Measurements from ENCODE around the gene SYNE1. TPM values are rescaled to one million over a fixed set of nuclear protein-coding genes. Genes with fewer than 3 reads are reported as not detected.

SYNE1 gene
- total RNA-seq, 1 donor from 2014 or later = 580 TPM

- DNase-seq = no peak
Measured at GRCh38 chr6:152233547-152234320, 403.4 kb downstream of the SYNE1 start.

GRCh38 chr6:152232501-152233151, 404.5 kb downstream of the SYNE1 start:
- no peak for DNase-seq

DNA sequence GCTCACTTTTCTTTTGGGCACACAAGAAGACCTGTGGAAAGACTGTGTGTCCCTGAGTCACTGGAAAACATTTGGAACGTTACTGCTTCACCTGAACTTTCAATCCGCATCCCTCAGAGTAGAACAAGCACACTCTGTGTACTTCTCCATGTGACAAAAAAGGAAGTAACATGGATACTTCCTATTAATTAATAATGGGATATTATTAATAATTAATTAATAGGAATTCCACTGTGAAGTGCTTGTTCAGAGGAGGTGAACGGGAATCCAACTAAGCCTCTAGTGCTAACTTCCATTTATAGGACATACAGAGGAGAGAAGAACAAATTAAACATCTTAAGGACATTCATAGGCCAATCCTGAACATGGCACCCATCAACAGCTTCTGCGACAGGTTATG, 407.8 kb downstream of the SYNE1 start:
- DNase-seq = no peak

DNA sequence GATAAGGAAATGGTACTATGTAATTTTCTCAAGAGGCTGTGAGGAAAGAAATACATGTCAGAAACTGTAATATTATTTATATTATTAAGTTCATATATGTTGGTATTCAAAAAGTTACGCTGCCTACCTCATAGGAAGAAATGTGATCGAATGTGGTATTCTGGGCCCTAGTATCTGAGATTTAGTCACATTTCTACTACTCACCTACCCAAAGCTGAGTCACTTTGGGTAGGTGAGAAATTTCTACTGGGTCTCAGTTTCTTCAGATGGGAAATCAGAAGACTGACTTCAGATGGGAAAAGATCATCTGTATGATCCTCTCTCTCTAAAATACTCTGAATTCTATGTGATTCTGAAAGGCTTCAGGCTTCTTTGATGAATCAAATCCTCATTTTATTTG, 411.0 kb downstream of the SYNE1 start:
- no peak for DNase-seq

GRCh38 chr6:152225241-152225934, 411.8 kb downstream of the SYNE1 start:
- peak; percentile 41 for DNase-seq

DNA sequence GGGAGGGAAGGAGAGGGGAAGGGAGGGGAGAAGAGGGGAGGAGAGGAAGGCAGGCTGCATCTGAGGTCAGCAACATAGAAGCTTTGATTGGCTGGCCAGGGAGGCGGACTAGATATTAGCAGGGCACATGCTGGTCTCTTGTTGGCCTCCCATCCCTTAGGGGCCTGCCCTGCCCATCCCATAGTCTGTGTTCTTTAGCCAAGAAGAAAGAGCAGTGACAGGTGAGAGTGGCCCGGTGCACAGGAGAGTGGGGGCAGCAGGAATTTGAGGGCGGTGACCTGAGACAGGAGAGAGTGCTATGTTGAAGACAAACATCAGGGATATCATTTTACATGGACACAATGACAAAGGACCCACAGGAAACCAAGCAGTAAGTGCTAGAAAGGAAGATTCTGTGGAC, 413.5 kb downstream of the SYNE1 start:
- no peak for DNase-seq

DNA sequence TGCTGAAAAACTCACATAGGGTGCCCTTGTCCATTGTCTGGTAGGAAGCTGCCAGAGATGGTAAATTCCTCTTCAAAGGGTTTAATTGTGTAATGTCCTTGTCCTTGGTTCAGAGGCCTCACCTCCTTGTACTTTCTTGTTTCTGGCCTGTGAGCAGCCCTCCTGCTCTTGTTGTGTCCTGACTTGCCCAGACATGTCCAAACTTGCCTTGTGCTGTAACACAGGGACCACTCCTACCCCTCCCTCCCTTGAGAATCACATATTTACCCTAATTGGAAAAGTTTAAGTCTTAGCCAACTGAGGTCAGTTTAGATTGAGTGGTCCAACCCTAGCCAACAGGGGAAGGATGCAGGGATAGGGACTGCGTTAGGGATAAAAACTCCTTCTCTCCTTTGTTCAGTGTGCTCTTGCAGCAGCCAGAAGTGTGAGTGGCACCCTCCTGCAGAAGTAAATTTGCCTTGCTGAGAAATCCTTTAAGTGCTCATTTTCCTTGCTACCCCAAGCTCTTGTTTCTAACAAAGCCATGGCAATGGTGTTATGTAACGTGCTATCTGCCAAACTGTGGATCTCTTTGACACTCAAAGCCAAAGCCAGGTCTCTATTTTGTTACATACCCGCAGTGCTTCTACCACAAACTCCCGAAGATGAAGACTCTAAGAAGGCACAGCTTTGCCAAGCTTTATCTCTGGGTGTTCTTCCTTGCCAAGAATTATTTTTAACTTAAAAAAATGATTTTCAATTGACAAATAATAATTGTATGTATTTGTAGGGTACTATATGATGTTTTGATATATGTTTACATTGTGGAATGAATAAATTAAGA, 415.1 kb downstream of the SYNE1 start:
- DNase-seq = no peak

DNA sequence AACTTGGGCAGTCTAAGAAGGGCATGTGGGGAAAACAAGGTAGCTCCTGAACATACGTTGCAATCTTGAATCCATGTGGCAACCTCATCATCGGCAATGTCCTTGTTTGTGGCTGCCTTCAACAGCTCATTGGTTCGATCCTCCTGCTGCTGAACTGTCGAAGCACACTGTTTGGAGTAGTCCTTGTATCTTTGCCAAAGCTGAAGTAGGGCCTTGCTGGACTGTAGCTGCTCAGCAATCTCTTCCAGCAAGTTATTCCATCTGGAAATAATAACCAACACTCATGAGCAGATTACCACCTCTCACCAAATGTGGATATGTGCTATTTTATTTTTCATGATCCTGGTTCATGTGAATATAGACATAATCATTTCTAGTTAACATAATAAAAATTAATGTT, 416.4 kb downstream of the SYNE1 start:
- DNase-seq = peak; percentile 15

DNA sequence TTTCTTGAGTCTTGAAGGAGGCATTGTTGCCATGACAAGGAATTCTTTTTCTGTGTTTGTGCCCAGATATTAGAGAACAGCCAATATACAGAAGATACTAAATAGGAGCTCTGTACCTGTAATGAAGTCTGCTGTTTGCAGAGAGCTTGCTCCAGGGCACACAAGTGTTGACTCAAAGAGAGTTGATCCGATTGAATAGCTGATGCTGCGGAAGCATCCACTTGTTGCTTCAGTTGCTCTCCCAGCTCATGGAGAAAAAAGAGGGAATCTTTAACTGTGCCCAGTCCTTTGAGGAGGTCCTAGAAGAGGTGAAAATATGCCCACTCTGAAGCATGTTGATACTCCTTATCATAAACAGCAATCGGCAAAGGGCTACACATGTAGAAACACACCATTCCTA, 418.3 kb downstream of the SYNE1 start:
- no peak for DNase-seq

- no peak for DNase-seq
Measured at GRCh38 chr6:152212437-152212836, 424.7 kb downstream of the SYNE1 start.

DNA sequence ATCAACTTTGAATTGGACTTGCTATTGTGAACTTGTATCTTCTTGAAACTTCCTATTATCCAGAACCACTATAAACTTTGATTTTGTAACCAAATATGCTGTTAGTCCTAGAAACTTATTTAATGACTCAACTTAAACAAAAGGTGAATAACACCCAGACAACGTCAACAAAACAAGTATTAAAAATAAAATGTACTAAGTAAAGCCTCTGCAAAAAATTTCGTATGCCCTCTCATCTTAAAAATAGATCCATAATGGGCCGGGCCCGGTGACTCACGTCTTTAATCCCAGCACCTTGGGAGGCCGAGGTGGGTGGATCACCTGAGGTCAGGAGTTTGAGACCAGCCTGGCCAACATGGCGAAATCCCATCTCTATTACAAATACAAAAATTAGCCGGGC, 428.0 kb downstream of the SYNE1 start:
- no peak for DNase-seq

DNA sequence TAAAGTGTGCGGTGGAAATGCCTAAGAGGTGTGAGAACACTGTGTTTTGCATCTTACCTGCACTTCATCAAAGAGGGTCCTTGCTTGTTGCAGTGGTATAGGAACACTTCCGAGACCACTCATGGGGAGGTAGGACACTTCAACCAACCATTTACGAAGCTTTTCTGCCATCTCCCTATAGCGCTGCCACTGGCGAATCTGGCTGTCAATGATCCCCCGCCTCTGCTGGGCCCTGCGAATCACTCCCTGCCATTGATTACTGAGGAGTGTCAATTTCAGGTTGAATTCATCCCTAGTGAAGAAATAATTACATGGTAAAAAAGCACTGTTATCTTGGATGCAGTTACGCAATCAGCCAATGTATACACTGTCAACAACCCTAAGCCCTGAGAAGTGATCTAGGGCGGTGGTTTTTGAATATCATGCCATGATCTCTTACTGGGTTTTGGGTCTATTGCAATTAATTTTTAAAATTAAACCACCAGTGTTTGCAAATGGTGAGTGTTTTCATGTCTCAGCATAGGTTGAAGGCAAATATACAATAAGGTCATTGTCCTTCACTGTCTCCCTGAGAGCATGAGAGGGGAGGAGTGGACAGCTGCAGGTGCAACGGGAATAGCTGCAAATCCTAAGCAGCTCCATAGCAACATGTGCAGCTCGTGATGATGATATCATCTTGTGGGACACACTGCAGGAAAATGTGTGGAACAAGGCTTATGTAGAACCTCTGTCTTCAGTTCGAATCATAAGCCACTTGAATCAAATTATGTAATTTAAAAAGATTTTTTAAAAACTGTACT, 429.0 kb downstream of the SYNE1 start:
- DNase-seq = peak; percentile 24

DNA sequence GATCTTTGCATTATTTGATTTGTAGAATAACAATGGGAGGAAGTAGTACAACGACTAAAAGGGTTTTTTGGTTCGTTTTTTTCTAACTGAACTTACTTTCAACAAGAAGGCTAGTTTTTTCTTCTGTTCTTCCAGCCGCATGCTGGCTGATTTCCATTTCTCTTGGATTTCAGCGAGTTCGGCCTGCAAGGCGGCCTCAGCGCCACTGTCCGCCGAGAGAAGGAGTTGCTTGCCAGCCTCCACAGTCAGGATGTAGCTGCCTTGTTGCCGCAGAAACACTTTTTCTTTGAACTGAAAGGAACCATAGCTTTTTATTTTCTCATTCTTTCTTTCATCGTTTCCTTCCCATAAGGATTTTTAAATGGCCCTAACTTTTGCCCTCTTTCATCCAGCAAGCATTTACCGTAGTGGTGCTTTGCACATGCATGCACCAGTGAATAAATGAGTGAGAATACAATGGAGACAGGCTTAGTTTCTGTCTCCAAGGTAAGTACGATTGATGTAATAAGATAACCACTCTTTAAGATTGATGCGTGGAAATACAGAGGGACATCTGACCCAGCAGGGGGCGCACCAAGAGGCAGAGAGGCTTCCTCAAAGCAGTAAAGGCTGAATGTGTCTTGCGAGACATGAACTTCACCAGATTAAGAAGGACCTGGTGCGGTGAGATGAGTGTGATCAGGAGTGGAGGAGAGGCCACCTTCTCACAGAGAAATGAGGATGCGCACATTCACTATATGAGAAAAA, 430.9 kb downstream of the SYNE1 start:
- DNase-seq = peak; percentile 8

DNA sequence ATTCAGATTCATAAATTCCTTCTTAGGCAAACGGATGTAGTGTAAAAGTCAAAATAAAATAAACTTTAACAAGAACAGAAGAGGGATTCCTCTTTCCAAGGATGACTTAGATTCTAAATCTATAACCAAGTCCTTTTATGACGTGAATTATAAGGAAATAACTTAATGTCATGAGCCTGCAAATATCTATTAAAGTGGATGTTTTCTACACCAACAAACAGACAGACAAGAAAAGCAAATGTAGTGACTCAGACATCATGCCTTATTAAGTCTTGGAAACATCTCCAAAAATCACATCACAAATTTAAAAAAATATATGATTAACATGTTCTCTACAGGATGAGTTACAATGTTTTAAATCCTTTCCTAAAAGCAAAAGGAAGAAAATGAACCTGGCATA, 432.6 kb downstream of the SYNE1 start:
- no peak for DNase-seq

DNA sequence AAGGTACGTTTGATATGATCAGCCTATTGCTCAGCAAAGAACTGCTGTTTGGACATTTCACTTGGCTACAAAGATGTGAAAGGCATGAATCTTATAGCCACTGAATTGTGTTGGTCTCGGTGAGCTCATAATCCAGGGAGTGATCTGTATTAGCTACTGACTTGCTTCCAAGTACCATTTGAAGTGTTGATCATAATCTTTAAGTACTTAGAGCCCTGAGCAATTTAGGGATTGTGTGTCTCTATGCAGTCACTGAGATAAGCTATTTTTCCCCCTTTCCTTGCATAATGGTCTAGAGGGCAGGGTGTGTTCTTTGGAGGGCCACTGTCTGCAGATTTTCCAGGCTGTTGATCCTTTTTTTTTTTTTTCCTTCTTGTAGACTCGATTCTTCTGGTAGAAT, 436.0 kb downstream of the SYNE1 start:
- DNase-seq = no peak

DNA sequence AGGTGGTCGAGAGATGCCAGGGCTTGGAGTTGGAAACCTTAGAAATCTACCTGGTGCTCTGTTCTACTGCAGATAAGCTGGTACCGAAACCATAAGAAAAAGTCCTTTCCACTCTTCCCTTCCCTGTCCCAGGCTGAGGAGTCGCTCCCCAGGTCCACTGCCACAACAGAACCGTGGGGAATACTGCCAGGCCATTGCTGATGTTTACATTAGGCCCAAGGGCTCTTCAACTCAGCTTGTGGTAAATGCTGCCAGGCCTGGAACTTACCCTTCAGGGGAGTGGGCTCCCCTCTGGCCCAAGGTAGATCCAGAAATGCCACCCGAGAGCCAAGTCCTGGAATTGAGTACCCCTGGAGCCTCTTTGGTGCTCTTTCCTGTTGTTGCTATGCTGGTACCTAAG, 441.3 kb downstream of the SYNE1 start:
- DNase-seq = no peak

GRCh38 chr6:152189736-152190135, 447.4 kb downstream of the SYNE1 start:
- no peak for DNase-seq

- DNase-seq = no peak
Measured at GRCh38 chr6:152188011-152188410, 449.2 kb downstream of the SYNE1 start.

DNA sequence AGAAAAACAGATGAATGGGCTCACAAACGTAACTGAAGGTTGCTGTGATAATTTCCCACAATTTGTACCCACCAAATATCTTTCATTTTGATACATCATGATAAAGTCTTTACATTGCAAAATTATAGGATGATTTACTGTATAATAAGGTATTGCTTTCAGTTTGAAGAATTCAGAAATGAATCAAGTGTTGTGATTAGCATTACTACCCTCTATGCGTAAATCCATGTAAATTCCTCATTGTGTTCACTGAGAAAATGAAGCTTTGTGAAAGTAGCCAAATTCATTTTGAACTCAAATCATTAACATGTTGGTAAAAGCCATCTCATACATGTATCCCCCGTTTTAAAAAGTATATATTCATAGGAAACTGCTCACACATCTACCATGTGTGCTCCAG, 450.3 kb downstream of the SYNE1 start:
- DNase-seq = no peak

- no peak for DNase-seq
Measured at GRCh38 chr6:152184917-152185574, 452.1 kb downstream of the SYNE1 start.

DNA sequence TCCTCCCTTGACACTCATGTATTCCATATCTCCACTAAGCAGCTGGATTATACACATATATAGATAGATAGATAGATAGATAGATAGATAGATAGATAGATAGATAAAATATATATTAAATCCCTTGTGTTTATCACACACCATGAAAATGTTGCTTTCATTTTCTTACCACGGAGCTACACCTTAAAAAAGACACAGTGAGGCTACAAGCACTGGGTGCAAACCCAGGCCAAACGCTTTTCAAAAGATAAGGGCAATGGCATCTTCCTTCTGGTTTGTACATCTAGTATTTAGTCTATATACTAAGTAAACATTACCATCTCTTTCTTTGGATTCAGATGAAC, 452.6 kb downstream of the SYNE1 start:
- no peak for DNase-seq
